Measurements from ENCODE around the gene ITGA11. TPM values are rescaled to one million over a fixed set of nuclear protein-coding genes. Genes with fewer than 3 reads are reported as not detected.

The ITGA11 gene
- total RNA-seq, 1 donor from 2014 or later = not detected

- TF ChIP-seq, protein P1, sequence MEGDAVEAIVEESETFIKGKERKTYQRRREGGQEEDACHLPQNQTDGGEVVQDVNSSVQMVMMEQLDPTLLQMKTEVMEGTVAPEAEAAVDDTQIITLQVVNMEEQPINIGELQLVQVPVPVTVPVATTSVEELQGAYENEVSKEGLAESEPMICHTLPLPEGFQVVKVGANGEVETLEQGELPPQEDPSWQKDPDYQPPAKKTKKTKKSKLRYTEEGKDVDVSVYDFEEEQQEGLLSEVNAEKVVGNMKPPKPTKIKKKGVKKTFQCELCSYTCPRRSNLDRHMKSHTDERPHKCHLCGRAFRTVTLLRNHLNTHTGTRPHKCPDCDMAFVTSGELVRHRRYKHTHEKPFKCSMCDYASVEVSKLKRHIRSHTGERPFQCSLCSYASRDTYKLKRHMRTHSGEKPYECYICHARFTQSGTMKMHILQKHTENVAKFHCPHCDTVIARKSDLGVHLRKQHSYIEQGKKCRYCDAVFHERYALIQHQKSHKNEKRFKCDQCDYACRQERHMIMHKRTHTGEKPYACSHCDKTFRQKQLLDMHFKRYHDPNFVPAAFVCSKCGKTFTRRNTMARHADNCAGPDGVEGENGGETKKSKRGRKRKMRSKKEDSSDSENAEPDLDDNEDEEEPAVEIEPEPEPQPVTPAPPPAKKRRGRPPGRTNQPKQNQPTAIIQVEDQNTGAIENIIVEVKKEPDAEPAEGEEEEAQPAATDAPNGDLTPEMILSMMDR (IDR thresholded peaks at IDR 0.05; ENCODE audit: unreplicated experiment) = no peak
- no peak for DNase-seq (ENCODE audit: low spot score, unreplicated experiment)
- no peak overlapping the region for H3K27ac Mint-ChIP-seq
Observed at GRCh38 chr15:68249058-68249713, 182.8 kb downstream of the ITGA11 start.

More at GRCh38 chr15:68249058-68249713, 182.8 kb downstream of the ITGA11 start:
- no peak overlapping the region for H3K4me3 Mint-ChIP-seq (ENCODE audit: low read depth)
- peaks cover 5% of the 10 kb centered on the region for H3K36me3 Mint-ChIP-seq (ENCODE audit: insufficient read depth)
- H3K4me1 Mint-ChIP-seq (ENCODE audit: low read depth) = no peaks in the 10 kb centered on the region
- H3K27me3 Mint-ChIP-seq = peaks cover under 1% of the 10 kb centered on the region
- peaks cover 15% of the 10 kb centered on the region for H3K9me3 Mint-ChIP-seq (ENCODE audit: low read depth)

Other genes with a start within 250 kb of the ITGA11 start
- gene CALML4, start 226.8 kb downstream of the ITGA11 start, total RNA-seq = 9.7 and 11.9 TPM in 2 replicates
- 46.6 and 48.4 TPM in 2 replicates for gene CLN6, start 202.4 kb downstream of the ITGA11 start, total RNA-seq
- 45.9 and 50.5 TPM in 2 replicates for gene FEM1B, start 154.4 kb downstream of the ITGA11 start, total RNA-seq
- 1.5 and 2.0 TPM in 2 replicates for gene CORO2B, start 146.8 kb upstream of the ITGA11 start, total RNA-seq